Articular chondrocyte of knee joint (primary cell): ENCODE results near the gene C2orf76. TPM values are rescaled to one million over a fixed set of nuclear protein-coding genes. Genes with fewer than 3 reads are reported as not detected.

ENCODE experiments used
- total RNA-seq: library from RNA; depleted of rRNA; stranded (reverse); fragments of >200 nt; gene quantifications from 2 replicates; pipeline ENCODE4 v1.2.3, GENCODE V29; 2012

C2orf76 gene
- 11.5 and 18.9 TPM in 2 replicates for total RNA-seq

DNA sequence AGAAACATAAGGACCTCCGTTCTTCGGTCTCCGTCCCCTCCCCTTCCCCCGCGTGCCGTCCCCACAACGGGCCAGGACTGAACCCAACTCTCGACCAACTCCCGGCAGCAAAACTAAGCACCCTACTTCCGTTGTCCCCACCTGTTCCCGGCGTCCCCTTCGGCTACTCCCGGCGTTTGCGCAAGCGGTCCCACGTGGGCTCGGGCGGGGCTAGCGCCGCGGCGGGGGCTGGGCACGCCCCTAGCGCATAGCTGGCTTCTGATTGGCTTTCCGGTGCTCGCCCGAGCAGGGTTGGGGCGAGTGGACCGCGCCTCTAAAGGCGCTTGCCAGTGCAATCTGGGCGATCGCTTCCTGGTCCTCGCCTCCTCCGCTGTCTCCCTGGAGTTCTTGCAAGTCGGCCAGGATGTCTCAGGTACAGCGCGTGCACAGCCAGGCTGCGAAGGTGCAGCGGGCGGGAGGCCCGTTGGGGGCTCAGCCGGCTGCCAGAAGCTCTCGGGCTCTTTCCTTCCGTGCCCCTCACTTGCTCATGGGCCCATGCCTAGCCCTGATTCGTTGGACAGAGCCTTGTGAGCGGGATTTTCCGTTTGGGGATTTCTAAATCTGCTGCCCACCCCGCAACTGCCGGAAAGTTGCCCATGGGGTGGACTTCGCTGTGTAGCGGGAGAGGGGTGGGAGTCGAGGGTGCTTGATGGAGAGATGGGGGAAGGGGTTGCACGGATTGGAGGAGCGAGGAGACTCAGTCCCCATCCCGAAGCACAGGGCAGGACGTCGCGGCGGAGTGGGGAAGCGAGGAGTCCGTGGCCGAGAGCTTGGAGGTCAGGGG lies at the start of gene C2orf76, which contains the start of gene DBI:
Gene C2orf76 (minus strand): TSS at position 186 of the 823 bp plus-strand sequence. CDS start 26,875 bp downstream, outside the sequence.
Gene DBI (plus strand): TSS at position 329 of the 823 bp plus-strand sequence. CDS start 75 bp downstream, at position 404.

Other genes with a start within 250 kb of the C2orf76 start
- not detected in 2 replicates for gene C1QL2, start 208.1 kb downstream of the C2orf76 start, total RNA-seq
- 29.0 and 38.8 TPM in 2 replicates for gene STEAP3, start 143.0 kb downstream of the C2orf76 start, total RNA-seq
- 76.6 and 93.0 TPM in 2 replicates for gene DBI, start 143 bp upstream of the C2orf76 start, total RNA-seq
- gene TMEM37, start 65.0 kb upstream of the C2orf76 start, total RNA-seq = 0.26 and 0.76 TPM in 2 replicates
- gene SCTR, start 157.6 kb upstream of the C2orf76 start, total RNA-seq = not detected in 2 replicates
- gene CFAP221, start 177.6 kb upstream of the C2orf76 start, total RNA-seq = 12.2 and 12.9 TPM in 2 replicates